HEK293 (cell line): Measurements from ENCODE around the gene KCNIP4.

ENCODE experiments used
- CTCF ChIA-PET: fragments of 350-600 bp; formaldehyde crosslinking; extraction: SDS; loops from one replicate; lab custom pipeline; 2021; ENCODE audit warnings: antibody characterized with exemption; lab: Yijun Ruan, JAX
- POLR2A ChIA-PET: fragments of 300-600 bp; formaldehyde crosslinking; extraction: SDS; loops from one replicate; lab custom pipeline; 2020; ENCODE audit warnings: antibody characterized with exemption, inconsistent platforms; lab: Yijun Ruan, JAX
- H3K27ac ChIP-seq: fragments of 200-500 bp; sonication (Bioruptor generic); 2 replicates; pipeline ENCODE4 v1.5.1; 2014; ENCODE audit warnings: low read depth, low read length, control low read depth, inconsistent platforms; ENCODE audit errors: extremely low read depth
- H3K36me3 ChIP-seq, 2 experiments: fragments of 200-500 bp in 1 of 2; sonication (Bioruptor generic) in 1 of 2; 1 replicate in 1 of 2; 2 replicates in 1 of 2; pipeline ENCODE4 v1.5.1; 2014 to 2017; ENCODE audit warnings: inconsistent platforms in 2 of 2, low read length in 2 of 2; ENCODE audit not compliant: control insufficient read depth in 2 of 2, insufficient read depth in 1 of 2
- H3K4me1 ChIP-seq: fragments of 200-500 bp; sonication (Bioruptor generic); 2 replicates; pipeline ENCODE4 v1.5.1; 2014; ENCODE audit warnings: mild to moderate bottlenecking, low read length, inconsistent platforms; ENCODE audit not compliant: control insufficient read depth, insufficient read depth
- H3K4me3 ChIP-seq: 2 replicates; pipeline ENCODE4 v1.5.1; 2011; ENCODE audit warnings: low read depth, mild to moderate bottlenecking, control low read depth, low read length, moderate library complexity
- H3K9me3 ChIP-seq: fragments of 200-500 bp; sonication (Bioruptor generic); 2 replicates; pipeline ENCODE4 v1.5.1; 2014; ENCODE audit warnings: low read depth, low read length, inconsistent platforms; ENCODE audit not compliant: control insufficient read depth, insufficient read depth
- BCL11B ChIP-seq: fragments of 450-650 bp; formaldehyde crosslinking; IDR thresholded peaks from 2 replicates; pipeline ENCODE4 v1.5.1; 2016; ENCODE audit warnings: low read depth, missing biosample characterization, missing genetic modification characterization
- EGR2 ChIP-seq: fragments of 450-650 bp; formaldehyde crosslinking; IDR thresholded peaks from 2 replicates; pipeline ENCODE4 v1.5.1; 2016; ENCODE audit warnings: low read depth, missing biosample characterization, missing genetic modification characterization
- KLF9 ChIP-seq: fragments of 450-650 bp; formaldehyde crosslinking; IDR thresholded peaks from 2 replicates; pipeline ENCODE4 v1.5.1; 2016; ENCODE audit warnings: missing biosample characterization, missing genetic modification characterization, low read depth
- OSR2 ChIP-seq: fragments of 450-650 bp; formaldehyde crosslinking; IDR thresholded peaks from 2 replicates; pipeline ENCODE4 v1.5.1; 2016; ENCODE audit warnings: missing biosample characterization, missing genetic modification characterization
- SP3 ChIP-seq: fragments of 450-650 bp; formaldehyde crosslinking; IDR thresholded peaks from 2 replicates; pipeline ENCODE4 v1.5.1; 2016; ENCODE audit warnings: missing biosample characterization, missing genetic modification characterization
- ZBTB20 ChIP-seq: fragments of 450-650 bp; formaldehyde crosslinking; IDR thresholded peaks from 2 replicates; pipeline ENCODE4 v1.5.1; 2016; ENCODE audit warnings: missing biosample characterization, missing genetic modification characterization
- ZFP37 ChIP-seq: fragments of 450-650 bp; formaldehyde crosslinking; IDR thresholded peaks from 2 replicates; pipeline ENCODE4 v1.5.1; 2016; ENCODE audit warnings: missing biosample characterization, missing genetic modification characterization
- ZFP41 ChIP-seq: fragments of 450-650 bp; formaldehyde crosslinking; IDR thresholded peaks from 2 replicates; pipeline ENCODE4 v1.5.1; 2016; ENCODE audit warnings: missing biosample characterization, missing genetic modification characterization, borderline replicate concordance
- ZFP69B ChIP-seq: fragments of 450-650 bp; formaldehyde crosslinking; IDR thresholded peaks from 2 replicates; pipeline ENCODE4 v1.5.1; 2016; ENCODE audit warnings: missing biosample characterization, missing genetic modification characterization
- ZNF121 ChIP-seq: fragments of 450-650 bp; formaldehyde crosslinking; IDR thresholded peaks from 2 replicates; pipeline ENCODE4 v1.5.1; 2016; ENCODE audit warnings: missing biosample characterization, missing genetic modification characterization
- ZNF140 ChIP-seq: fragments of 450-650 bp; formaldehyde crosslinking; IDR thresholded peaks from 2 replicates; pipeline ENCODE4 v1.5.1; 2016; ENCODE audit warnings: missing biosample characterization, missing genetic modification characterization
- ZNF248 ChIP-seq: fragments of 450-650 bp; formaldehyde crosslinking; IDR thresholded peaks from 2 replicates; pipeline ENCODE4 v1.5.1; 2017; ENCODE audit warnings: missing biosample characterization, missing genetic modification characterization
- ZNF274 ChIP-seq, 2 experiments: fragments of 200-500 bp in 1 of 2; fragments of 450-650 bp in 1 of 2; sonication (Bioruptor generic) in 1 of 2; formaldehyde crosslinking in 1 of 2; IDR thresholded peaks; 2 replicates each; pipeline versions ENCODE4 v1.5.1 to v1.6.1; 2014 to 2016; ENCODE audit warnings: borderline replicate concordance in 1 of 2, inconsistent platforms in 1 of 2, low read length in 1 of 2, missing biosample characterization in 1 of 2, missing genetic modification characterization in 1 of 2
- ZNF341 ChIP-seq: fragments of 450-650 bp; formaldehyde crosslinking; IDR thresholded peaks from 2 replicates; pipeline ENCODE4; 2016; ENCODE audit warnings: low read depth, missing biosample characterization, missing genetic modification characterization
- ZNF354C ChIP-seq: fragments of 450-650 bp; formaldehyde crosslinking; IDR thresholded peaks from 2 replicates; pipeline ENCODE4 v1.5.1; 2016; ENCODE audit warnings: missing biosample characterization, missing genetic modification characterization, low read depth, borderline replicate concordance
- ZNF510 ChIP-seq: fragments of 450-650 bp; formaldehyde crosslinking; IDR thresholded peaks from 2 replicates; pipeline ENCODE4 v1.5.1; 2018; ENCODE audit warnings: mild to moderate bottlenecking, missing genetic modification characterization, missing biosample characterization; ENCODE audit not compliant: insufficient replicate concordance
- ZNF521 ChIP-seq: fragments of 450-650 bp; formaldehyde crosslinking; IDR thresholded peaks from 2 replicates; pipeline ENCODE4 v1.5.1; 2017; ENCODE audit warnings: missing biosample characterization, mild to moderate bottlenecking, missing genetic modification characterization
- ZNF560 ChIP-seq: fragments of 450-650 bp; formaldehyde crosslinking; IDR thresholded peaks from 2 replicates; pipeline ENCODE4 v1.5.1; 2017; ENCODE audit warnings: missing biosample characterization, missing genetic modification characterization, borderline replicate concordance
- ZNF600 ChIP-seq: fragments of 450-650 bp; formaldehyde crosslinking; IDR thresholded peaks from 2 replicates; pipeline ENCODE4 v1.5.1; 2016; ENCODE audit warnings: missing biosample characterization, missing genetic modification characterization
- ZNF654 ChIP-seq: fragments of 450-650 bp; formaldehyde crosslinking; IDR thresholded peaks from 2 replicates; pipeline ENCODE4 v1.5.1; 2016; ENCODE audit warnings: low read depth, missing biosample characterization, missing genetic modification characterization
- ZNF658 ChIP-seq: fragments of 450-650 bp; formaldehyde crosslinking; IDR thresholded peaks from 2 replicates; pipeline ENCODE4; 2016; ENCODE audit warnings: missing biosample characterization, missing genetic modification characterization
- ZNF670 ChIP-seq: fragments of 450-650 bp; formaldehyde crosslinking; IDR thresholded peaks from 2 replicates; pipeline ENCODE4 v1.5.1; 2016; ENCODE audit warnings: missing biosample characterization, missing genetic modification characterization, low read depth
- ZNF677 ChIP-seq: fragments of 450-650 bp; IDR thresholded peaks from 2 replicates; pipeline ENCODE4 v1.5.0; 2018; ENCODE audit warnings: missing biosample characterization, mild to moderate bottlenecking, missing genetic modification characterization, moderate library complexity
- ZNF791 ChIP-seq: fragments of 450-650 bp; formaldehyde crosslinking; IDR thresholded peaks from 2 replicates; pipeline ENCODE4 v1.5.1; 2016; ENCODE audit warnings: missing biosample characterization, missing genetic modification characterization
- TF ChIP-seq, protein P1 (sequence below): fragments of 450-650 bp; formaldehyde crosslinking; IDR thresholded peaks from 2 replicates; pipeline ENCODE4 v1.5.1; 2016; ENCODE audit warnings: missing biosample characterization, missing genetic modification characterization
- TF ChIP-seq, protein P2 (sequence below): fragments of 450-650 bp; formaldehyde crosslinking; IDR thresholded peaks from 2 replicates; pipeline ENCODE4 v1.5.1; 2016; ENCODE audit warnings: missing biosample characterization, missing genetic modification characterization, low read depth
- TF ChIP-seq, protein P3 (sequence below): fragments of 450-650 bp; formaldehyde crosslinking; IDR thresholded peaks from 2 replicates; pipeline ENCODE4 v1.5.1; 2016; ENCODE audit warnings: missing biosample characterization, missing genetic modification characterization
- TF ChIP-seq, protein P4 (sequence below): fragments of 450-650 bp; formaldehyde crosslinking; IDR thresholded peaks from 2 replicates; pipeline ENCODE4 v1.5.1; 2016; ENCODE audit warnings: missing biosample characterization, missing genetic modification characterization
- TF ChIP-seq, protein P5 (sequence below): fragments of 450-650 bp; formaldehyde crosslinking; IDR thresholded peaks from 2 replicates; pipeline ENCODE4 v1.5.1; 2016; ENCODE audit warnings: missing biosample characterization, missing genetic modification characterization, borderline replicate concordance

Gene KCNIP4

GRCh38 chr4:20995015-20995414, 953.6 kb downstream of the KCNIP4 start:
- H3K4me1 ChIP-seq: no peaks in the 10 kb centered on the region
- CTCF ChIA-PET: interaction anchor here (1.3 kb wide), 1 partner anchor 221 kb away, joined by 3 read pairs; no protein-coding TSS in a partner anchor
- no peaks in the 10 kb centered on the region for H3K9me3 ChIP-seq
- no peak overlapping the region for H3K27ac ChIP-seq
- POLR2A ChIA-PET: no interaction called here
- TF ChIP-seq ZNF248: no peak
- no peak for TF ChIP-seq ZFP41 (tag by site-specific recombination)
- no peak for TF ChIP-seq ZNF658
- no peak for TF ChIP-seq ZFP69B (tag by site-specific recombination)
- TF ChIP-seq ZNF354C (tag by site-specific recombination): no peak
- TF ChIP-seq, protein P1, sequence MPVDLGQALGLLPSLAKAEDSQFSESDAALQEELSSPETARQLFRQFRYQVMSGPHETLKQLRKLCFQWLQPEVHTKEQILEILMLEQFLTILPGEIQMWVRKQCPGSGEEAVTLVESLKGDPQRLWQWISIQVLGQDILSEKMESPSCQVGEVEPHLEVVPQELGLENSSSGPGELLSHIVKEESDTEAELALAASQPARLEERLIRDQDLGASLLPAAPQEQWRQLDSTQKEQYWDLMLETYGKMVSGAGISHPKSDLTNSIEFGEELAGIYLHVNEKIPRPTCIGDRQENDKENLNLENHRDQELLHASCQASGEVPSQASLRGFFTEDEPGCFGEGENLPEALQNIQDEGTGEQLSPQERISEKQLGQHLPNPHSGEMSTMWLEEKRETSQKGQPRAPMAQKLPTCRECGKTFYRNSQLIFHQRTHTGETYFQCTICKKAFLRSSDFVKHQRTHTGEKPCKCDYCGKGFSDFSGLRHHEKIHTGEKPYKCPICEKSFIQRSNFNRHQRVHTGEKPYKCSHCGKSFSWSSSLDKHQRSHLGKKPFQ (tag by site-specific recombination): no peak
- TF ChIP-seq BCL11B: no peak
- TF ChIP-seq EGR2 (tag by site-specific recombination): no peak
- TF ChIP-seq, protein P2, sequence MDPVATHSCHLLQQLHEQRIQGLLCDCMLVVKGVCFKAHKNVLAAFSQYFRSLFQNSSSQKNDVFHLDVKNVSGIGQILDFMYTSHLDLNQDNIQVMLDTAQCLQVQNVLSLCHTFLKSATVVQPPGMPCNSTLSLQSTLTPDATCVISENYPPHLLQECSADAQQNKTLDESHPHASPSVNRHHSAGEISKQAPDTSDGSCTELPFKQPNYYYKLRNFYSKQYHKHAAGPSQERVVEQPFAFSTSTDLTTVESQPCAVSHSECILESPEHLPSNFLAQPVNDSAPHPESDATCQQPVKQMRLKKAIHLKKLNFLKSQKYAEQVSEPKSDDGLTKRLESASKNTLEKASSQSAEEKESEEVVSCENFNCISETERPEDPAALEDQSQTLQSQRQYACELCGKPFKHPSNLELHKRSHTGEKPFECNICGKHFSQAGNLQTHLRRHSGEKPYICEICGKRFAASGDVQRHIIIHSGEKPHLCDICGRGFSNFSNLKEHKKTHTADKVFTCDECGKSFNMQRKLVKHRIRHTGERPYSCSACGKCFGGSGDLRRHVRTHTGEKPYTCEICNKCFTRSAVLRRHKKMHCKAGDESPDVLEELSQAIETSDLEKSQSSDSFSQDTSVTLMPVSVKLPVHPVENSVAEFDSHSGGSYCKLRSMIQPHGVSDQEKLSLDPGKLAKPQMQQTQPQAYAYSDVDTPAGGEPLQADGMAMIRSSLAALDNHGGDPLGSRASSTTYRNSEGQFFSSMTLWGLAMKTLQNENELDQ (tag by site-specific recombination): no peak
- TF ChIP-seq ZFP37 (tag by site-specific recombination): no peak
- no peak for TF ChIP-seq ZNF670 (tag by site-specific recombination)
- no peak for TF ChIP-seq ZNF510
- no peak for TF ChIP-seq KLF9
- TF ChIP-seq ZNF791 (tag by site-specific recombination): no peak
- no peak for TF ChIP-seq ZNF600 (tag by site-specific recombination)
- no peak for TF ChIP-seq ZBTB20
- TF ChIP-seq ZNF654 (tag by site-specific recombination): no peak
- no peak for TF ChIP-seq ZNF677 (tag by site-specific recombination)
- TF ChIP-seq, protein P3, sequence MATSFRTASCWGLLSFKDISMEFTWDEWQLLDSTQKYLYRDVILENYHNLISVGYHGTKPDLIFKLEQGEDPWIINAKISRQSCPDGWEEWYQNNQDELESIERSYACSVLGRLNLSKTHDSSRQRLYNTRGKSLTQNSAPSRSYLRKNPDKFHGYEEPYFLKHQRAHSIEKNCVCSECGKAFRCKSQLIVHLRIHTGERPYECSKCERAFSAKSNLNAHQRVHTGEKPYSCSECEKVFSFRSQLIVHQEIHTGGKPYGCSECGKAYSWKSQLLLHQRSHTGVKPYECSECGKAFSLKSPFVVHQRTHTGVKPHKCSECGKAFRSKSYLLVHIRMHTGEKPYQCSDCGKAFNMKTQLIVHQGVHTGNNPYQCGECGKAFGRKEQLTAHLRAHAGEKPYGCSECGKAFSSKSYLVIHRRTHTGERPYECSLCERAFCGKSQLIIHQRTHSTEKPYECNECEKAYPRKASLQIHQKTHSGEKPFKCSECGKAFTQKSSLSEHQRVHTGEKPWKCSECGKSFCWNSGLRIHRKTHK (tag by site-specific recombination): no peak
- TF ChIP-seq SP3 (tag by site-specific recombination): no peak
- TF ChIP-seq, all 188 proteins: peak for 0
- H3K36me3 ChIP-seq: no peaks in the 10 kb centered on the region
- no peak overlapping the region for H3K4me3 ChIP-seq

- H3K4me3 ChIP-seq: no peak overlapping the region
- H3K4me1 ChIP-seq: no peaks in the 10 kb centered on the region
- POLR2A ChIA-PET: no interaction called here
- CTCF ChIA-PET: interaction anchor here (0.9 kb wide), 1 partner anchor 219 kb away, joined by 3 read pairs; no protein-coding TSS in a partner anchor
- no peaks in the 10 kb centered on the region for H3K36me3 ChIP-seq
- H3K27ac ChIP-seq: no peak overlapping the region
- no peaks in the 10 kb centered on the region for H3K9me3 ChIP-seq
- TF ChIP-seq ZNF121 (tag by site-specific recombination) (no peak), ZNF140 (no peak), ZNF521 (tag by site-specific recombination) (no peak), OSR2 (tag by site-specific recombination) (no peak), ZNF274 (IDR thresholded peaks at IDR 0.05; ENCODE audit: low read length) (no peak), ZNF274 (tag by site-specific recombination; IDR thresholded peaks at IDR 0.05; ENCODE audit: borderline replicate concordance) (no peak), ZFP69B (tag by site-specific recombination) (no peak), ZNF560 (tag by site-specific recombination) (no peak), ZNF341 (tag by site-specific recombination) (no peak)
- TF ChIP-seq, protein P4, sequence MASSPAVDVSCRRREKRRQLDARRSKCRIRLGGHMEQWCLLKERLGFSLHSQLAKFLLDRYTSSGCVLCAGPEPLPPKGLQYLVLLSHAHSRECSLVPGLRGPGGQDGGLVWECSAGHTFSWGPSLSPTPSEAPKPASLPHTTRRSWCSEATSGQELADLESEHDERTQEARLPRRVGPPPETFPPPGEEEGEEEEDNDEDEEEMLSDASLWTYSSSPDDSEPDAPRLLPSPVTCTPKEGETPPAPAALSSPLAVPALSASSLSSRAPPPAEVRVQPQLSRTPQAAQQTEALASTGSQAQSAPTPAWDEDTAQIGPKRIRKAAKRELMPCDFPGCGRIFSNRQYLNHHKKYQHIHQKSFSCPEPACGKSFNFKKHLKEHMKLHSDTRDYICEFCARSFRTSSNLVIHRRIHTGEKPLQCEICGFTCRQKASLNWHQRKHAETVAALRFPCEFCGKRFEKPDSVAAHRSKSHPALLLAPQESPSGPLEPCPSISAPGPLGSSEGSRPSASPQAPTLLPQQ (tag by site-specific recombination): no peak
- TF ChIP-seq, protein P5, sequence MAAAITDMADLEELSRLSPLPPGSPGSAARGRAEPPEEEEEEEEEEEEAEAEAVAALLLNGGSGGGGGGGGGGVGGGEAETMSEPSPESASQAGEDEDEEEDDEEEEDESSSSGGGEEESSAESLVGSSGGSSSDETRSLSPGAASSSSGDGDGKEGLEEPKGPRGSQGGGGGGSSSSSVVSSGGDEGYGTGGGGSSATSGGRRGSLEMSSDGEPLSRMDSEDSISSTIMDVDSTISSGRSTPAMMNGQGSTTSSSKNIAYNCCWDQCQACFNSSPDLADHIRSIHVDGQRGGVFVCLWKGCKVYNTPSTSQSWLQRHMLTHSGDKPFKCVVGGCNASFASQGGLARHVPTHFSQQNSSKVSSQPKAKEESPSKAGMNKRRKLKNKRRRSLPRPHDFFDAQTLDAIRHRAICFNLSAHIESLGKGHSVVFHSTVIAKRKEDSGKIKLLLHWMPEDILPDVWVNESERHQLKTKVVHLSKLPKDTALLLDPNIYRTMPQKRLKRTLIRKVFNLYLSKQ (tag by site-specific recombination): no peak
Measured at GRCh38 chr4:20992002-20992401, 956.6 kb downstream of the KCNIP4 start.
